Stomach (tissue), 4 donors: ENCODE data around the gene KCNT2.

Source experiments
- POLR2AphosphoS5 ChIP-seq, 3 donors: sonication (generic); formaldehyde crosslinking; IDR thresholded peaks; one replicate each; pipeline ENCODE4 v1.6.1; 2016; ENCODE audit warnings: antibody characterized with exemption in 3 of 3
- TF ChIP-seq, protein P1 (sequence below), 7 experiments: fragments of 450-650 bp in 4 of 7; fragments of 200-600 bp in 3 of 7; sonication (generic) in 3 of 7; IDR thresholded peaks; one replicate each; pipeline ENCODE4 v1.5.1; 2016 to 2019; ENCODE audit warnings: antibody characterized with exemption in 7 of 7, control low read depth in 2 of 7, mild to moderate bottlenecking in 1 of 7

DNA sequence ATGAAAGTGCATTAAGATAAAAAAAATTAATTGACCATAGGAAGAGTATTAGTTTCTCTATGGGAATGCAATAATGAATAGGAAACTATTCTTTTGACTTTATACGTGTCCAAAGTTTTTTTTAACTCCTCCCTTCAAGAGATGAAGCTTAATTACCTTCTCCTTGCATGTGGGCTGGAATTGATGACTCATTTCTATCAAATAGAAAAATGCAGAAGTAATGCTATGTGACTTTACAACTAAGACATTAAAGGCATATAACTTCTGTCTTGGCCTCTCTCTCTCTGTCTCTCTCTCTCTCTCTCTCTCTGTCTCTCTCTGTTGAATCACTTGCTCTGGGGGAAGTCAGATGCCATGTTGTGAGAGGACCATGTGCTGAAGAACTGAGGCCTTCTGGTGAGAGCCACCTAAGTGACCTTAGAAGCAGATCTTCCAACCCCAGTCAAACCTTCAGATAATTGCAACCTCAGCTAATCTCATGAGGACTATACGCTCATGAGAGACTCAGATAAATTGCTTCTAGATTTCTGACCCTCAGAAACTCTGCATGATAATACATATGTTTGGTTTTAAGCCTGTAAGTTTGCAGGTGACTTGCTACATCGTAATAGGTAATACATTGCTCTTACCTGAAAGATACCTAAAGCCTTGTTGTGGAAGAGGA, 414.2 kb downstream of the KCNT2 start:
- TF ChIP-seq, protein P1, sequence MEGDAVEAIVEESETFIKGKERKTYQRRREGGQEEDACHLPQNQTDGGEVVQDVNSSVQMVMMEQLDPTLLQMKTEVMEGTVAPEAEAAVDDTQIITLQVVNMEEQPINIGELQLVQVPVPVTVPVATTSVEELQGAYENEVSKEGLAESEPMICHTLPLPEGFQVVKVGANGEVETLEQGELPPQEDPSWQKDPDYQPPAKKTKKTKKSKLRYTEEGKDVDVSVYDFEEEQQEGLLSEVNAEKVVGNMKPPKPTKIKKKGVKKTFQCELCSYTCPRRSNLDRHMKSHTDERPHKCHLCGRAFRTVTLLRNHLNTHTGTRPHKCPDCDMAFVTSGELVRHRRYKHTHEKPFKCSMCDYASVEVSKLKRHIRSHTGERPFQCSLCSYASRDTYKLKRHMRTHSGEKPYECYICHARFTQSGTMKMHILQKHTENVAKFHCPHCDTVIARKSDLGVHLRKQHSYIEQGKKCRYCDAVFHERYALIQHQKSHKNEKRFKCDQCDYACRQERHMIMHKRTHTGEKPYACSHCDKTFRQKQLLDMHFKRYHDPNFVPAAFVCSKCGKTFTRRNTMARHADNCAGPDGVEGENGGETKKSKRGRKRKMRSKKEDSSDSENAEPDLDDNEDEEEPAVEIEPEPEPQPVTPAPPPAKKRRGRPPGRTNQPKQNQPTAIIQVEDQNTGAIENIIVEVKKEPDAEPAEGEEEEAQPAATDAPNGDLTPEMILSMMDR (IDR thresholded peaks at IDR 0.05) = no peak
- no peak for TF ChIP-seq POLR2AphosphoS5 (IDR thresholded peaks at IDR 0.05)
